ENCODE data around the gene SLC15A1.

DNA sequence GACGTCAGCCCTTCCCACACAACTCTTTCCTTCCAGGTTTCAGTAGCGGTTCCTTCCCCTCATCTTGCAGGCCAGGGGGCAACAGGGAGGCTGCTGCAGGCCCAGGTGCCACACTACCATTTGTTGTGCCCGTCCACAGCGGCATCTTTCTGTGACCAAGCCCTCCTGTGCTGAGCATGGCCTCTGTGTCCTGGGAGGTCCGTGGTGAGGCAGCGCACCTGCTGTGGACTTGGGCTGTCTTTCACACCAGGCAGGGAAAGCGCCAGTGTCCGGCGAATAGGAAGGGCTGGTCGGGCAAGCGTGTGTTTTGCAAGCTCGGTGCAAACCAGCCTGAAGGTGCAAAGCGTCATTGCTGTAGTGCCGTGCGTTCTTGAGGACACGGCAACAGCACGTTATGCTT lies 21.4 kb downstream of the SLC15A1 start:
- no peak for TF ChIP-seq CTCF (conservative IDR thresholded peaks at IDR 0.05; ENCODE audit: low read length)
- TF ChIP-seq EZH2phosphoT487 (IDR thresholded peaks at IDR 0.05; ENCODE audit: borderline replicate concordance, low read depth, low read length): no peak

Measured in OCI-LY7 (cell line).